ENCODE measurements around the gene ENPP6. TPM values are rescaled to one million over a fixed set of nuclear protein-coding genes. Genes with fewer than 3 reads are reported as not detected.

The ENPP6 gene
- polyA plus RNA-seq, 1 of the 3 experiments (the other 2 are of a cell fraction): not detected

DNA sequence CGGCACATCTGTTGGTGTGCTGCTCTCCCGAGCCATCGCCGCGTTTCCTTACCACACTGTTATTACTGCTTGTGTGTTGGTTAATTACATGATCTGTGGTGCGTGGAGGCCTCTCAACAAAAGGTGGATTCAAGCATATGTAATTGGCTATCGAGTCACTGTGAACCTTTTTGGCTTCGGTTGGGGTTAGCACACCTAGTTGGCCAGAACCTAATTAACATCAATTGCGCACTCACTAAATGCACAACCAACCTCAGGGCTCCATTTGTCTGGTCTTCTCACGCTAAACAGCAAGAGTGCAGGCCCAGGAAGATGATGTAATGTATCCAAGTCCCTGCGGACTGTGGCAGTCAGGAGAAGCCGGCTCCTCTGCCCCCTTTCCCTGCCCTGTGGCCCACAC, 17.4 kb downstream of the ENPP6 start:
- Histone ChIP-seq H3K79me2 (ENCODE audit: insufficient read depth) (no peaks in the 10 kb centered on the region), H3K9me2 (no peaks in the 10 kb centered on the region), H2AFZ (ENCODE audit: low read depth) (no peak overlapping the region), H4K20me1 (ENCODE audit: insufficient read depth) (no peaks in the 10 kb centered on the region), H3K9ac (no peak overlapping the region), H3K9me3 (no peaks in the 10 kb centered on the region), H3K27ac (ENCODE audit: low read depth in 2 of 2, low read length in 1 of 2) (no peak overlapping the region), H3K4me3 (ENCODE audit: low read depth in 2 of 2, low read length in 1 of 2) (no peak overlapping the region), H3F3A (replicated peaks; ENCODE audit: insufficient read depth) (no peaks in the 10 kb centered on the region), H3K4me1 (ENCODE audit: control insufficient read depth in 1 of 2, insufficient read depth in 2 of 2, low read depth in 1 of 2, low read length in 1 of 2) (no peaks in the 10 kb centered on the region; a peak in 1 of 4 replicates), H3K27me3 (ENCODE audit: insufficient read depth) (no peaks in the 10 kb centered on the region), H3K36me3 (replicated peaks in 1 of 2; ENCODE audit: control insufficient read depth in 1 of 2, insufficient read depth in 2 of 2, low read length in 1 of 2) (no peaks in the 10 kb centered on the region), H3K4me2 (no peak overlapping the region)
- POLR2A ChIA-PET: no interaction called here
- CTCF ChIA-PET: no interaction called here
- whole genome bisulfite sequencing (ENCODE audit: low lambda C conversion rate): 58% methylated on average over 12 of the region's 12 CpGs
- no peak for DNase-seq
- TF ChIP-seq CHD2 (IDR thresholded peaks at IDR 0.05; ENCODE audit: low read length, partially characterized antibody) (no peak), TAF1 (IDR thresholded peaks at IDR 0.05; ENCODE audit: borderline replicate concordance, low read depth, low read length) (no peak), JUND (IDR thresholded peaks at IDR 0.05) (no peak), TEAD4 (IDR thresholded peaks at IDR 0.05; ENCODE audit: borderline replicate concordance, insufficient read depth) (no peak), MXI1 (IDR thresholded peaks at IDR 0.05; ENCODE audit: low read depth, low read length) (no peak), TCF12 (IDR thresholded peaks at IDR 0.05) (no peak), SMC3 (IDR thresholded peaks at IDR 0.05; ENCODE audit: low read depth, low read length) (no peak), MEF2A (IDR thresholded peaks at IDR 0.05; ENCODE audit: borderline replicate concordance, low read depth) (no peak), NFIC (IDR thresholded peaks at IDR 0.05; ENCODE audit: borderline replicate concordance) (no peak), EP300 (IDR thresholded peaks at IDR 0.05; ENCODE audit: borderline replicate concordance in 1 of 2, low read depth in 1 of 2, low read length in 1 of 2) (no peak), FOXJ3 (CRISPR knock-in tag; IDR thresholded peaks at IDR 0.05) (no peak), MAX (IDR thresholded peaks at IDR 0.05; ENCODE audit: low read depth) (no peak), CTCF (IDR thresholded peaks at IDR 0.05) (no peak), ELF1 (IDR thresholded peaks at IDR 0.05) (no peak), SIN3A (IDR thresholded peaks at IDR 0.05; ENCODE audit: borderline replicate concordance, low read depth, low read length) (no peak), FOXM1 (IDR thresholded peaks at IDR 0.05; ENCODE audit: low read depth) (no peak)
- TF ChIP-seq, protein P1, sequence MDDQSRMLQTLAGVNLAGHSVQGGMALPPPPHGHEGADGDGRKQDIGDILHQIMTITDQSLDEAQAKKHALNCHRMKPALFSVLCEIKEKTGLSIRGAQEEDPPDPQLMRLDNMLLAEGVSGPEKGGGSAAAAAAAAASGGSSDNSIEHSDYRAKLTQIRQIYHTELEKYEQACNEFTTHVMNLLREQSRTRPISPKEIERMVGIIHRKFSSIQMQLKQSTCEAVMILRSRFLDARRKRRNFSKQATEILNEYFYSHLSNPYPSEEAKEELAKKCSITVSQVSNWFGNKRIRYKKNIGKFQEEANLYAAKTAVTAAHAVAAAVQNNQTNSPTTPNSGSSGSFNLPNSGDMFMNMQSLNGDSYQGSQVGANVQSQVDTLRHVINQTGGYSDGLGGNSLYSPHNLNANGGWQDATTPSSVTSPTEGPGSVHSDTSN (IDR thresholded peaks at IDR 0.05): no peak
- TF ChIP-seq, protein P2, sequence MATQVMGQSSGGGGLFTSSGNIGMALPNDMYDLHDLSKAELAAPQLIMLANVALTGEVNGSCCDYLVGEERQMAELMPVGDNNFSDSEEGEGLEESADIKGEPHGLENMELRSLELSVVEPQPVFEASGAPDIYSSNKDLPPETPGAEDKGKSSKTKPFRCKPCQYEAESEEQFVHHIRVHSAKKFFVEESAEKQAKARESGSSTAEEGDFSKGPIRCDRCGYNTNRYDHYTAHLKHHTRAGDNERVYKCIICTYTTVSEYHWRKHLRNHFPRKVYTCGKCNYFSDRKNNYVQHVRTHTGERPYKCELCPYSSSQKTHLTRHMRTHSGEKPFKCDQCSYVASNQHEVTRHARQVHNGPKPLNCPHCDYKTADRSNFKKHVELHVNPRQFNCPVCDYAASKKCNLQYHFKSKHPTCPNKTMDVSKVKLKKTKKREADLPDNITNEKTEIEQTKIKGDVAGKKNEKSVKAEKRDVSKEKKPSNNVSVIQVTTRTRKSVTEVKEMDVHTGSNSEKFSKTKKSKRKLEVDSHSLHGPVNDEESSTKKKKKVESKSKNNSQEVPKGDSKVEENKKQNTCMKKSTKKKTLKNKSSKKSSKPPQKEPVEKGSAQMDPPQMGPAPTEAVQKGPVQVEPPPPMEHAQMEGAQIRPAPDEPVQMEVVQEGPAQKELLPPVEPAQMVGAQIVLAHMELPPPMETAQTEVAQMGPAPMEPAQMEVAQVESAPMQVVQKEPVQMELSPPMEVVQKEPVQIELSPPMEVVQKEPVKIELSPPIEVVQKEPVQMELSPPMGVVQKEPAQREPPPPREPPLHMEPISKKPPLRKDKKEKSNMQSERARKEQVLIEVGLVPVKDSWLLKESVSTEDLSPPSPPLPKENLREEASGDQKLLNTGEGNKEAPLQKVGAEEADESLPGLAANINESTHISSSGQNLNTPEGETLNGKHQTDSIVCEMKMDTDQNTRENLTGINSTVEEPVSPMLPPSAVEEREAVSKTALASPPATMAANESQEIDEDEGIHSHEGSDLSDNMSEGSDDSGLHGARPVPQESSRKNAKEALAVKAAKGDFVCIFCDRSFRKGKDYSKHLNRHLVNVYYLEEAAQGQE (IDR thresholded peaks at IDR 0.05; ENCODE audit: low read depth, low read length): no peak
- TF ChIP-seq, protein P3, sequence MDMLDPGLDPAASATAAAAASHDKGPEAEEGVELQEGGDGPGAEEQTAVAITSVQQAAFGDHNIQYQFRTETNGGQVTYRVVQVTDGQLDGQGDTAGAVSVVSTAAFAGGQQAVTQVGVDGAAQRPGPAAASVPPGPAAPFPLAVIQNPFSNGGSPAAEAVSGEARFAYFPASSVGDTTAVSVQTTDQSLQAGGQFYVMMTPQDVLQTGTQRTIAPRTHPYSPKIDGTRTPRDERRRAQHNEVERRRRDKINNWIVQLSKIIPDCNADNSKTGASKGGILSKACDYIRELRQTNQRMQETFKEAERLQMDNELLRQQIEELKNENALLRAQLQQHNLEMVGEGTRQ (IDR thresholded peaks at IDR 0.05; ENCODE audit: borderline replicate concordance, low read depth, low read length): no peak
- TF ChIP-seq, protein P4, sequence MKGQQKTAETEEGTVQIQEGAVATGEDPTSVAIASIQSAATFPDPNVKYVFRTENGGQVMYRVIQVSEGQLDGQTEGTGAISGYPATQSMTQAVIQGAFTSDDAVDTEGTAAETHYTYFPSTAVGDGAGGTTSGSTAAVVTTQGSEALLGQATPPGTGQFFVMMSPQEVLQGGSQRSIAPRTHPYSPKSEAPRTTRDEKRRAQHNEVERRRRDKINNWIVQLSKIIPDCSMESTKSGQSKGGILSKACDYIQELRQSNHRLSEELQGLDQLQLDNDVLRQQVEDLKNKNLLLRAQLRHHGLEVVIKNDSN (IDR thresholded peaks at IDR 0.05; ENCODE audit: borderline replicate concordance, low read depth): no peak

All from SK-N-SH (cell line).